ENCODE results near the gene PPP6R1.

The PPP6R1 gene

DNA sequence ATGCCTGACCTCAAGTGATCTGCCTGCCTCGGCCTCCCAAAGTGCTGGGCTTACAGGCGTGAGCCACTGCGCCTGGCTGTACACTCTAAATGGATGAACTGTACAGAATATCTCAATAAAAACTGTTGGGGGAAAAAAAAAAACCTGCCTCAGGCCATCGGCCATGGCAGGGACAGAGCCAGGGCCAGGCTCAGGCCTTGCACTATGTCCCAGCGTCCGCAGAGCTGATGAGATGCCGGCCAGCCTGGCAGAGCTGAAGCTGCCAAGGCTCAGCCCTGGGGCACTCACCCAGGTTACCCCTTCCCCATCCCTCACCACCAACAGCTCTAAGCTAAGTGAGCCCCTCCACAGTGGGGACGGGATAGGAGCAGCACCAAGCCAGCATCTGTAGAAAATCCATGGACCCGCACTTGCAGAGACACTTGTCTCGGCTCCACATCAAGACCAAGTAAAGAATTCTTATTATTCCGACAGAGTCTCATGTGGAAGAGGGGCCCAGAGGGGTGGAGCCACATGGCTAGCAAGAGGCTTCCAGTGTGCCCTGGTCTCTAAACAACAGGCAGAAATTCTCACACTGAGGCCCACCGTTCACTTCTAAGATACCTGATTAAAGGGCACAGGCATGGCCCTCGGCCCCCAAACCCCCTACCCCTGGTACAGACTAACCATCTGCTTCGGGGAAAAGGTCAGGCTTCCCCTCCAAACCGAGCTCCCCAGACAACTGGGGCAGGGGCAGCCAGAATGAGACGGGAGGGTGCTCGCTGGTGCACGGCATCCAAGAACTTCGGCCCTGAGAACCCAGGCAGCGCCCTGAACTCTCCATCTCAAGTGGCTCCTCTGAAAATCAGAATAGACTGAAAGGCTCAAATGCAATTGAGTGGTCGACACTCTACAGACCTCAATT is 5.8 kb downstream of the PPP6R1 start:
- FAIRE-seq = no peak
- TF ChIP-seq, protein P1, sequence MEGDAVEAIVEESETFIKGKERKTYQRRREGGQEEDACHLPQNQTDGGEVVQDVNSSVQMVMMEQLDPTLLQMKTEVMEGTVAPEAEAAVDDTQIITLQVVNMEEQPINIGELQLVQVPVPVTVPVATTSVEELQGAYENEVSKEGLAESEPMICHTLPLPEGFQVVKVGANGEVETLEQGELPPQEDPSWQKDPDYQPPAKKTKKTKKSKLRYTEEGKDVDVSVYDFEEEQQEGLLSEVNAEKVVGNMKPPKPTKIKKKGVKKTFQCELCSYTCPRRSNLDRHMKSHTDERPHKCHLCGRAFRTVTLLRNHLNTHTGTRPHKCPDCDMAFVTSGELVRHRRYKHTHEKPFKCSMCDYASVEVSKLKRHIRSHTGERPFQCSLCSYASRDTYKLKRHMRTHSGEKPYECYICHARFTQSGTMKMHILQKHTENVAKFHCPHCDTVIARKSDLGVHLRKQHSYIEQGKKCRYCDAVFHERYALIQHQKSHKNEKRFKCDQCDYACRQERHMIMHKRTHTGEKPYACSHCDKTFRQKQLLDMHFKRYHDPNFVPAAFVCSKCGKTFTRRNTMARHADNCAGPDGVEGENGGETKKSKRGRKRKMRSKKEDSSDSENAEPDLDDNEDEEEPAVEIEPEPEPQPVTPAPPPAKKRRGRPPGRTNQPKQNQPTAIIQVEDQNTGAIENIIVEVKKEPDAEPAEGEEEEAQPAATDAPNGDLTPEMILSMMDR (IDR thresholded peaks at IDR 0.05; ENCODE audit: insufficient read depth, missing control alignments) = no peak
- DNase-seq (ENCODE audit: insufficient read length, low spot score) = no peak

DNA sequence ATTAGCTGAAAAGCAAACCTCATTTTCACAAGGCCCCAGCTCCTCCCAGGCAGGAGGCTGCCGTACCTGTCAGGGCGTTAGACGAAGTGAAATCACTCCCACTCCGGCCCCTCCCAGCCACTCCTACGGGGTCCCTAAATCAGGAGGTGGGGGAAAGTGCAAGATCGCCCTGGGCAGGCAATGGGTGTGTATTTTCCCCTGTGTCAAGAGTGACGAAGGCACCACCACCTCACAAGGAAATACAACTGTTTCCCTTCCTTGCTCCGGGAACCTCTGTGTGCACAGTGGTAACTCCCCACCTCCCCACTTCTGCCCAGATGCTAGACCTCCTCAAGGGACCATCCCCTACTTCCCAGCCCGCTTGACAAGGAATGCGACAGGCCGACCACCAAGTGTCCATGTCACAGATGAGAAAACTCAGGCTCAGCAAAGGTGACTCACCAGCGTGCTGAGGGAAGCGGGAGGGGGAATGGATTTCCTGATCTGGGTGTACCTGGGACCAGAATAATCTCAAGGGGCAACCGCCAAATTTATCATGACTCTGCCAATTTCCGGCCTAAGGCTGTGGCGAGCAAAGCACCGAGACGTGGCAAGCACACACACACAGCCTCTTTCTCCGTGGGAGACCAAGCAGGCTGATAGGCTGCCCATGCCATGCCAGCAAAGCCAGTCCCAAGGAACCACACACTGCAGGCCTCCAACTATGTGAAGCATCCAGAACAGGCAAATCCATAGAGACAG is 7.3 kb downstream of the PPP6R1 start:
- FAIRE-seq (no peak), DNase-seq (ENCODE audit: insufficient read length, low spot score) (no peak)
- TF ChIP-seq, protein P1 (IDR thresholded peaks at IDR 0.05; ENCODE audit: insufficient read depth, missing control alignments) = no peak

DNA sequence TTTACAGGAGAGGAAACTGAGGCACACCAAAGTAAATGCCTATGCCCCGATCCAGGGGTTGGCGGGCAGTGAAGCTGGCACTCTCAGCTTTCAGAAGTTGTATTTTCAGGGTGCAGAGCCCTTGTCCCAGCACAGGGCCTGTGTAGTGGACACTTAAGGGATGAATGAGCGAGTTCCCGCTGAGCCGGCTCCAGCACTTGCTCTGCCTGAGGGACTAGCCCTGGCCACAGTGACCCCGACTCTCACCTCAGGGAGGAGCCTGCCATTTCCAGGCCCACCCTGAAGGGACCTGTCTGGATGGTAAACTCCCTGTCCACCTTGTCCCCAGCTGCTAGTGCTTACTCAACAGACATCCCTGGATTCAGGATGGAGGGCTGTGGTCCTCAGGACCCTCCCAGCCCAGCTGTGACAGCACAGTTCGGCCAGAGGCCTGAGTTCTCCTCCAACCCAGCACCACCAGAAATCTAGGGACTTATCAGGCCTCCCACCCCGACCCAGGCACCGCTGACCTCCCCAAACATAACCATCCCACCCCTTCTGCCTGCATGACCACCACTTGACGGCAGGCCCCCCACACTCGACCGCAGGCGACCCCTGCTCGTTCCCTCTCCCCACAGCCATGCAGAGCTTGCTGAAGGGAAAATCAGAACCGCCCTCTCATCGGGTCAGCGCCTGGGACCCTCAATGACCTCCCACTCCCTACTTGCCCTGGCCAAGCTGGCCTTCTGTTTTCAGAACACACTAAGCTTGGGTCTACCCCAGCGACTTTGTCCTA is 8.4 kb downstream of the PPP6R1 start:
- no peak for DNase-seq (ENCODE audit: insufficient read length, low spot score)
- no peak for FAIRE-seq
- TF ChIP-seq, protein P1 (IDR thresholded peaks at IDR 0.05; ENCODE audit: insufficient read depth, missing control alignments) = no peak

DNA sequence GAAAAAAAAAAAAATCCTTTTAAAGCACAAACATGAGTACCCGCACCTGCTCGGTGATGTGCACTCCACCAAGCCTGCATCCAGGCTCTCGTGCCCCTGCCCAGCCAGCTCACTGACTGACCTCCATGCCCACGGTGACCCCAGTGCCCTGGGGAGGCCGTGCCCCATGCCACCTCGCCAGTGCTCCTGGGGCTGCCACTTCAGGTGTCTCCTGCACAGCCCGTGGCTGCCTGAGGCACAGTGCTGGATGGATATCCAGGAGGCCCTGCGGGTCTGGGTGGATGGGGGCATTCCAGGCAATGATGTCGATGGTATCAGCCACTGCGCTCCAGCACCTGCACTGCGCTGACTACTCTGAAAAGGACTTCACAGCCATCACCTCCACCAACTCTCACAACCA is 9.0 kb downstream of the PPP6R1 start:
- DNase-seq (ENCODE audit: insufficient read length, low spot score) = no peak
- TF ChIP-seq, protein P1 (IDR thresholded peaks at IDR 0.05; ENCODE audit: insufficient read depth, missing control alignments) = no peak
- no peak for FAIRE-seq

DNA sequence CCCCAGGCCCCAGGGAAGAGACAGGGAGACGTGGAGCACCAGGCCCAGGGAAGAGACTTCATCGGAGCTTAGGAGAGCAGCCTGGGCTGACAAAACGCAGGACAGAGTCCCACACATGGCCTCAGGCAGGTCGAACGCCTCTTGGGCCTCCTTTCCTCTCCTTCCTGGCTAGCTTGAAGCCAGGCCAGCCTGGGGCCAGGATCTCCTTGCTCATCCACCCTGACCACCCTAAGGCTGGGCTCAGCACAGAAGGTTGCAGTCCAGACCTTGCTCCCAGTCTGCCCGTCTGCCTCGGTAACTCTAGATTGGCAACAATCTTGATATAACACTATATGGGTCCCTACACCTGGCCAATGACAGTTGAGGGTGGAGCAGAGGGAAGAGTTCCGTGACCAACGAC is 10.1 kb downstream of the PPP6R1 start:
- no peak for FAIRE-seq
- DNase-seq (ENCODE audit: insufficient read length, low spot score) = no peak
- TF ChIP-seq, protein P1 (IDR thresholded peaks at IDR 0.05; ENCODE audit: insufficient read depth, missing control alignments) = no peak

DNA sequence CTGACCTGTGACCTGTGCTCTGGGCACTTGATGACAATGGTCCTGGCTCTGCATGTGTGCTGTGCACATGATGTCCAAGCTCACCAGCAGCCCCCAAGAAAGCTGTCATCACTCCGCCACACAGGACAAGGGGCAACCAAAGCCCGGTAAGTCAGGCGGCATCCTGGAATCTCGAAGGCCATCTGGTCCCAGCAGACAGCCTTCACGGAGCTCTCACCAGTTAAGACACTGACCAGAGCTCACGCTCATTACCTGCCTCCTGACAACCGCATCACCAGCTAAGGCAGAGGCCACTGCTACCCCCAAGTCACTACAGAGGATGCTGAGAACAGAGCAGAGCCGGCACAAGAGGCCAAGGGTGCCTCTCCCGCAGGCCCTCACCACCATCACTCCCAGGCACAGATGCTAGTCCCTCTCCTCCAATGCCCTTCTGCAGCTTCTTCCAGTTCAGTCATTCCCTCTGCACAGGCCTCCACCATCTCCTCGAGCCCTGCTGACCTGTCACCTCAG is 10.6 kb downstream of the PPP6R1 start:
- FAIRE-seq (no peak), DNase-seq (ENCODE audit: insufficient read length, low spot score) (no peak)
- TF ChIP-seq, protein P1 (IDR thresholded peaks at IDR 0.05; ENCODE audit: insufficient read depth, missing control alignments) = no peak

All from D721Med (cell line).